OCI-LY7 (cell line): ENCODE results near the gene HEPACAM2. TPM values are rescaled to one million over a fixed set of nuclear protein-coding genes. Genes with fewer than 3 reads are reported as not detected.

Source experiments
- BruUV-seq: library from RNA; stranded (reverse); fragments of 400-500 nt; replicated peaks from 2 replicates; lab custom pipeline; 2021; lab: Mats Ljungman, UMichigan
- CTCF ChIA-PET: fragments of 300-600 bp; sonication (Branson Sonifier 250); formaldehyde crosslinking; loops from one replicate; lab custom pipeline; 2022; ENCODE audit warnings: antibody characterized with exemption; ENCODE audit not compliant: unreplicated experiment; lab: Charles Lee
- POLR2A ChIA-PET: fragments of 300-600 bp; sonication (Branson Sonifier 250); formaldehyde crosslinking; loops from one replicate; lab custom pipeline; 2022; ENCODE audit warnings: antibody characterized with exemption; lab: Charles Lee
- DNase-seq: peaks from one replicate; pipeline ENCODE4 v3.0.0-alpha.2; 2015; ENCODE audit warnings: low spot score
- H2AFZ ChIP-seq: fragments of 200-600 bp; sonication (generic), shearing (Covaris generic); 2 replicates; pipeline ENCODE4 v1.6.1; 2014; ENCODE audit warnings: mild to moderate bottlenecking, antibody characterized with exemption, low read length, moderate library complexity
- H3K27ac ChIP-seq: fragments of 200-600 bp; sonication (generic); 2 replicates; pipeline ENCODE4 v1.5.1; 2014; ENCODE audit warnings: mixed run types, low read depth, mild to moderate bottlenecking, moderate library complexity, low read length, inconsistent platforms; ENCODE audit not compliant: poor library complexity, severe bottlenecking
- H3K36me3 ChIP-seq: fragments of 200-600 bp; sonication (generic); 2 replicates; pipeline ENCODE4 v1.6.1; 2014; ENCODE audit warnings: mild to moderate bottlenecking, antibody characterized with exemption, low read length, moderate library complexity, mixed read lengths; ENCODE audit not compliant: insufficient read depth
- H3K4me1 ChIP-seq: fragments of 200-600 bp; sonication (generic); 2 replicates; pipeline ENCODE4 v1.5.1; 2014; ENCODE audit warnings: mild to moderate bottlenecking, low read length; ENCODE audit not compliant: insufficient read depth, poor library complexity, severe bottlenecking
- H3K4me2 ChIP-seq: fragments of 200-600 bp; sonication (generic); 2 replicates; pipeline ENCODE4 v1.6.1; 2014; ENCODE audit warnings: mild to moderate bottlenecking, low read length
- H3K4me3 ChIP-seq: fragments of 200-600 bp; sonication (generic); 2 replicates; pipeline ENCODE4 v1.5.1; 2014; ENCODE audit warnings: mild to moderate bottlenecking, low read depth, low read length; ENCODE audit not compliant: poor library complexity, severe bottlenecking
- H3K79me2 ChIP-seq: fragments of 200-600 bp; sonication (generic); 2 replicates; pipeline ENCODE4 v1.6.1; 2016; ENCODE audit warnings: low read depth, mild to moderate bottlenecking, low read length, moderate library complexity, mixed read lengths; ENCODE audit not compliant: insufficient read depth
- H3K9me2 ChIP-seq: fragments of 200-600 bp; sonication (generic); 2 replicates; pipeline ENCODE4 v1.6.1; 2016; ENCODE audit warnings: mild to moderate bottlenecking, low read length, mixed read lengths; ENCODE audit not compliant: insufficient read depth
- H3K9me3 ChIP-seq: fragments of 200-600 bp; sonication (generic); 2 replicates; pipeline ENCODE4 v1.6.1; 2014; ENCODE audit warnings: mild to moderate bottlenecking, mixed run types, low read length, mixed read lengths
- H4K20me1 ChIP-seq: fragments of 200-600 bp; sonication (generic); 2 replicates; pipeline ENCODE4 v1.6.1; 2014; ENCODE audit warnings: mild to moderate bottlenecking, antibody characterized with exemption, low read length, moderate library complexity, mixed read lengths; ENCODE audit not compliant: insufficient read depth
- EZH2phosphoT487 ChIP-seq: fragments of 200-600 bp; sonication (generic); IDR thresholded peaks from 2 replicates; pipeline ENCODE4 v1.6.1; 2018; ENCODE audit warnings: low read depth, borderline replicate concordance, mild to moderate bottlenecking, mixed run types, antibody characterized with exemption, low read length, moderate library complexity, mixed read lengths
- intact Hi-C: fragments of 100-400 bp; cut with micrococcal nuclease; formaldehyde crosslinking; loops from one replicate; pipeline ENCODE4 v1.10.0; 2022; ENCODE audit not compliant: unreplicated experiment
- total RNA-seq, 2 experiments: library from RNA; depleted of rRNA in 1 of 2; stranded (reverse); fragments of >200 nt in 1 of 2; shearing (Covaris generic) in 1 of 2; gene quantifications; 2 replicates each; pipeline ENCODE4 v1.2.3, GENCODE V29; 2014 to 2022
- TF ChIP-seq, protein P1 (sequence below): fragments of 200-600 bp; sonication (generic); conservative IDR thresholded peaks from 2 replicates; pipeline ENCODE4 v1.5.1; 2014; ENCODE audit warnings: mild to moderate bottlenecking, antibody characterized with exemption, low read length, moderate library complexity, mixed read lengths

HEPACAM2 gene
- total RNA-seq, 2 experiments from 2014 or later, result not detected

DNA sequence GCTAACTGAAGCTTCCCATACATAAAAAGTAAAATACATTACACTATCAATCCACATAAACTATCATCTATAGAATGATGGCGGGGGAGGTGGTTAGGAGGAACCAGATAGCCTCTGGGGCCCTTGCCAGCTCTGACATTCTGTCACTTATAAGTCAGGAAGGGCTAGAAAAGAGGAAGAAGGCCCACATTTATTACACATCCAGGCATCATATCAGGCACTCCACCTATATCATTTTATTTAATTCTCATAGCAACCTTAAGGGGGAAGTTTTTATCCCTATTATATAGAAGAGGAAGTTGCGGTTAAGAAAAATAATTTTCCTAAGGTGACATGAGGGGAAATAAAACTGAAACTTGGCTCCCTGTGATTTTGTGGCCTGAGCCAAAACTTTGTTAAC lies 29.9 kb downstream of the HEPACAM2 start:
- BruUV-seq, result no TSS peak
- ChIA-PET CTCF (interaction anchor here (0.6 kb wide), 1 partner anchor 775 kb away, joined by 3 read pairs; no protein-coding TSS in a partner anchor), POLR2A (interaction anchor here (0.6 to 1.2 kb wide), 2 partner anchors 59 to 378 kb away, joined by 3 to 4 read pairs; no protein-coding TSS in a partner anchor)
- H3K9me2 ChIP-seq, result no peaks in the 10 kb centered on the region
- TF ChIP-seq EZH2phosphoT487, result no peak
- H3K4me2 ChIP-seq, result no peak overlapping the region
- H4K20me1 ChIP-seq, result no peaks in the 10 kb centered on the region
- no peak overlapping the region for H3K4me3 ChIP-seq
- H3K4me1 ChIP-seq, result peaks cover 6% of the 10 kb centered on the region
- H3K27ac ChIP-seq, result no peak overlapping the region
- H3K9me3 ChIP-seq, result no peaks in the 10 kb centered on the region
- H3K79me2 ChIP-seq, result no peaks in the 10 kb centered on the region
- H2AFZ ChIP-seq, result no peak overlapping the region
- no peak for DNase-seq
- intact Hi-C loops, result no loop called here
- no peaks in the 10 kb centered on the region for H3K36me3 ChIP-seq

GRCh38 chr7:93194386-93194785 lies 31.9 kb downstream of the HEPACAM2 start:
- no peaks in the 10 kb centered on the region for H3K79me2 ChIP-seq
- CTCF ChIA-PET, result no interaction called here

GRCh38 chr7:93188870-93189634 lies 37.2 kb downstream of the HEPACAM2 start:
- Histone ChIP-seq H3K36me3 (no peaks in the 10 kb centered on the region), H2AFZ (no peak overlapping the region), H3K4me3 (no peak overlapping the region), H3K9me3 (no peaks in the 10 kb centered on the region), H3K27ac (no peak overlapping the region), H3K4me1 (no peaks in the 10 kb centered on the region), H4K20me1 (no peaks in the 10 kb centered on the region), H3K4me2 (no peak overlapping the region), H3K79me2 (no peaks in the 10 kb centered on the region), H3K9me2 (no peaks in the 10 kb centered on the region)
- ChIA-PET CTCF (no interaction called here), POLR2A (no interaction called here)
- intact Hi-C loops, result no loop called here
- no TSS peak for BruUV-seq
- TF ChIP-seq EZH2phosphoT487, result no peak
- TF ChIP-seq, protein P1, sequence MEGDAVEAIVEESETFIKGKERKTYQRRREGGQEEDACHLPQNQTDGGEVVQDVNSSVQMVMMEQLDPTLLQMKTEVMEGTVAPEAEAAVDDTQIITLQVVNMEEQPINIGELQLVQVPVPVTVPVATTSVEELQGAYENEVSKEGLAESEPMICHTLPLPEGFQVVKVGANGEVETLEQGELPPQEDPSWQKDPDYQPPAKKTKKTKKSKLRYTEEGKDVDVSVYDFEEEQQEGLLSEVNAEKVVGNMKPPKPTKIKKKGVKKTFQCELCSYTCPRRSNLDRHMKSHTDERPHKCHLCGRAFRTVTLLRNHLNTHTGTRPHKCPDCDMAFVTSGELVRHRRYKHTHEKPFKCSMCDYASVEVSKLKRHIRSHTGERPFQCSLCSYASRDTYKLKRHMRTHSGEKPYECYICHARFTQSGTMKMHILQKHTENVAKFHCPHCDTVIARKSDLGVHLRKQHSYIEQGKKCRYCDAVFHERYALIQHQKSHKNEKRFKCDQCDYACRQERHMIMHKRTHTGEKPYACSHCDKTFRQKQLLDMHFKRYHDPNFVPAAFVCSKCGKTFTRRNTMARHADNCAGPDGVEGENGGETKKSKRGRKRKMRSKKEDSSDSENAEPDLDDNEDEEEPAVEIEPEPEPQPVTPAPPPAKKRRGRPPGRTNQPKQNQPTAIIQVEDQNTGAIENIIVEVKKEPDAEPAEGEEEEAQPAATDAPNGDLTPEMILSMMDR, result no peak
- no peak for DNase-seq

More at GRCh38 chr7:93194386-93194785, 31.9 kb downstream of the HEPACAM2 start:
- Histone ChIP-seq H3K4me1 (peaks cover 6% of the 10 kb centered on the region), H4K20me1 (no peaks in the 10 kb centered on the region), H3K4me3 (no peak overlapping the region), H3K9me2 (no peaks in the 10 kb centered on the region), H3K9me3 (no peaks in the 10 kb centered on the region), H3K4me2 (no peak overlapping the region), H3K27ac (no peak overlapping the region), H3K36me3 (no peaks in the 10 kb centered on the region), H2AFZ (no peak overlapping the region)
- intact Hi-C loops, result no loop called here
- no peak for TF ChIP-seq EZH2phosphoT487
- TF ChIP-seq, protein P1, result no peak
- DNase-seq, result no peak
- BruUV-seq, result no TSS peak
- POLR2A ChIA-PET, result interaction anchor here (0.7 to 1.7 kb wide), 3 partner anchors 9 to 420 kb away, joined by 3 to 6 read pairs (median 3); no protein-coding TSS in a partner anchor
